ENCODE measurements around the gene CEACAM16.

The CEACAM16 gene

GRCh38 chr19:44706506-44707236 is 7.7 kb downstream of the CEACAM16 start (continued):
- TF ChIP-seq GFI1B (tag by site-specific recombination; IDR thresholded peaks at IDR 0.05) (no peak), SP3 (tag by site-specific recombination; IDR thresholded peaks at IDR 0.05) (no peak), ZNF133 (tag by site-specific recombination; IDR thresholded peaks at IDR 0.05) (no peak), KLF9 (tag by site-specific recombination; IDR thresholded peaks at IDR 0.05; ENCODE audit: low read depth) (no peak), OVOL3 (tag by site-specific recombination; IDR thresholded peaks at IDR 0.05) (no peak), ZNF184 (tag by site-specific recombination; IDR thresholded peaks at IDR 0.05) (no peak)

DNA sequence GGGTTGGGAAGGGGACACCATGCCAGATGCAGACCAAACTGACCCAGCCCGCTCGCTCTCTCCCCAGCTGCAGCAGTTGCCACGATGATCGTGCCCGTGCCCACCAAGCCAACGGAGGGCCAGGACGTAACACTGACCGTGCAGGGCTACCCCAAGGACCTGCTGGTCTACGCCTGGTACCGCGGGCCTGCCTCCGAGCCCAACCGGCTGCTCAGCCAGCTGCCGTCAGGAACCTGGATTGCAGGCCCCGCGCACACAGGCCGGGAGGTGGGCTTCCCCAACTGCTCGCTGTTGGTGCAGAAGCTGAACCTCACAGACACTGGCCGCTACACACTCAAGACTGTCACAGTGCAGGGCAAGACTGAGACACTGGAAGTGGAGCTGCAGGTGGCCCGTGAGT is 8.8 kb downstream of the CEACAM16 start:
- no peaks in the 10 kb centered on the region for H3K9me3 ChIP-seq (ENCODE audit: control insufficient read depth, insufficient read depth, low read depth, low read length)
- no peaks in the 10 kb centered on the region for H3K4me1 ChIP-seq (ENCODE audit: control insufficient read depth, insufficient read depth, low read length)
- TF ChIP-seq ZNF530 (tag by site-specific recombination; IDR thresholded peaks at IDR 0.05; ENCODE audit: low read depth) (no peak), BCL11B (tag by site-specific recombination; IDR thresholded peaks at IDR 0.05; ENCODE audit: low read depth) (no peak), RBAK (tag by site-specific recombination; IDR thresholded peaks at IDR 0.05) (no peak), ZNF175 (tag by site-specific recombination; IDR thresholded peaks at IDR 0.05) (no peak), KLF1 (tag by site-specific recombination; IDR thresholded peaks at IDR 0.05) (no peak), MEIS1 (CRISPR knock-in tag; IDR thresholded peaks at IDR 0.05; ENCODE audit: borderline replicate concordance) (no peak), ZNF341 (tag by site-specific recombination; IDR thresholded peaks at IDR 0.05; ENCODE audit: low read depth) (no peak), ZNF677 (tag by site-specific recombination; IDR thresholded peaks at IDR 0.05) (no peak), ZFP3 (tag by site-specific recombination; IDR thresholded peaks at IDR 0.05; ENCODE audit: low read depth) (no peak), ZNF404 (tag by site-specific recombination; IDR thresholded peaks at IDR 0.05) (no peak)
- TF ChIP-seq, protein P1, sequence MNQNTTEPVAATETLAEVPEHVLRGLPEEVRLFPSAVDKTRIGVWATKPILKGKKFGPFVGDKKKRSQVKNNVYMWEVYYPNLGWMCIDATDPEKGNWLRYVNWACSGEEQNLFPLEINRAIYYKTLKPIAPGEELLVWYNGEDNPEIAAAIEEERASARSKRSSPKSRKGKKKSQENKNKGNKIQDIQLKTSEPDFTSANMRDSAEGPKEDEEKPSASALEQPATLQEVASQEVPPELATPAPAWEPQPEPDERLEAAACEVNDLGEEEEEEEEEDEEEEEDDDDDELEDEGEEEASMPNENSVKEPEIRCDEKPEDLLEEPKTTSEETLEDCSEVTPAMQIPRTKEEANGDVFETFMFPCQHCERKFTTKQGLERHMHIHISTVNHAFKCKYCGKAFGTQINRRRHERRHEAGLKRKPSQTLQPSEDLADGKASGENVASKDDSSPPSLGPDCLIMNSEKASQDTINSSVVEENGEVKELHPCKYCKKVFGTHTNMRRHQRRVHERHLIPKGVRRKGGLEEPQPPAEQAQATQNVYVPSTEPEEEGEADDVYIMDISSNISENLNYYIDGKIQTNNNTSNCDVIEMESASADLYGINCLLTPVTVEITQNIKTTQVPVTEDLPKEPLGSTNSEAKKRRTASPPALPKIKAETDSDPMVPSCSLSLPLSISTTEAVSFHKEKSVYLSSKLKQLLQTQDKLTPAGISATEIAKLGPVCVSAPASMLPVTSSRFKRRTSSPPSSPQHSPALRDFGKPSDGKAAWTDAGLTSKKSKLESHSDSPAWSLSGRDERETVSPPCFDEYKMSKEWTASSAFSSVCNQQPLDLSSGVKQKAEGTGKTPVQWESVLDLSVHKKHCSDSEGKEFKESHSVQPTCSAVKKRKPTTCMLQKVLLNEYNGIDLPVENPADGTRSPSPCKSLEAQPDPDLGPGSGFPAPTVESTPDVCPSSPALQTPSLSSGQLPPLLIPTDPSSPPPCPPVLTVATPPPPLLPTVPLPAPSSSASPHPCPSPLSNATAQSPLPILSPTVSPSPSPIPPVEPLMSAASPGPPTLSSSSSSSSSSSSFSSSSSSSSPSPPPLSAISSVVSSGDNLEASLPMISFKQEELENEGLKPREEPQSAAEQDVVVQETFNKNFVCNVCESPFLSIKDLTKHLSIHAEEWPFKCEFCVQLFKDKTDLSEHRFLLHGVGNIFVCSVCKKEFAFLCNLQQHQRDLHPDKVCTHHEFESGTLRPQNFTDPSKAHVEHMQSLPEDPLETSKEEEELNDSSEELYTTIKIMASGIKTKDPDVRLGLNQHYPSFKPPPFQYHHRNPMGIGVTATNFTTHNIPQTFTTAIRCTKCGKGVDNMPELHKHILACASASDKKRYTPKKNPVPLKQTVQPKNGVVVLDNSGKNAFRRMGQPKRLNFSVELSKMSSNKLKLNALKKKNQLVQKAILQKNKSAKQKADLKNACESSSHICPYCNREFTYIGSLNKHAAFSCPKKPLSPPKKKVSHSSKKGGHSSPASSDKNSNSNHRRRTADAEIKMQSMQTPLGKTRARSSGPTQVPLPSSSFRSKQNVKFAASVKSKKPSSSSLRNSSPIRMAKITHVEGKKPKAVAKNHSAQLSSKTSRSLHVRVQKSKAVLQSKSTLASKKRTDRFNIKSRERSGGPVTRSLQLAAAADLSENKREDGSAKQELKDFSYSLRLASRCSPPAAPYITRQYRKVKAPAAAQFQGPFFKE (tag by site-specific recombination; IDR thresholded peaks at IDR 0.05; ENCODE audit: borderline replicate concordance) = no peak
- H3K36me3 ChIP-seq (ENCODE audit: control insufficient read depth in 2 of 2, insufficient read depth in 1 of 2, low read length in 2 of 2) = no peaks in the 10 kb centered on the region
- H3K4me3 ChIP-seq (ENCODE audit: low read depth, low read length) = no peak overlapping the region
- no peak overlapping the region for H3K27ac ChIP-seq (ENCODE audit: extremely low read depth, low read depth, low read length)
- ChIA-PET CTCF (interaction anchor here (1.8 kb wide), 1 partner anchor 63 kb away, joined by 7 read pairs; no protein-coding TSS in a partner anchor), POLR2A (interaction anchor here (0.6 kb wide), 1 partner anchor 13 kb away, joined by 6 read pairs; no protein-coding TSS in a partner anchor)

GRCh38 chr19:44708940-44709339 is 10.0 kb downstream of the CEACAM16 start:
- no peaks in the 10 kb centered on the region for H3K36me3 ChIP-seq (ENCODE audit: control insufficient read depth in 2 of 2, insufficient read depth in 1 of 2, low read length in 2 of 2)
- ChIA-PET POLR2A (no interaction called here), CTCF (interaction anchor here (0.7 to 8.1 kb wide), 7 partner anchors 15 to 435 kb away, joined by 3 to 66 read pairs (median 4); no protein-coding TSS in a partner anchor)
- no peak overlapping the region for H3K4me3 ChIP-seq (ENCODE audit: low read depth, low read length)
- no peak overlapping the region for H3K27ac ChIP-seq (ENCODE audit: extremely low read depth, low read depth, low read length)
- no peaks in the 10 kb centered on the region for H3K4me1 ChIP-seq (ENCODE audit: control insufficient read depth, insufficient read depth, low read length)
- no peaks in the 10 kb centered on the region for H3K9me3 ChIP-seq (ENCODE audit: control insufficient read depth, insufficient read depth, low read depth, low read length)
- no peak for TF ChIP-seq PATZ1 (tag by site-specific recombination; IDR thresholded peaks at IDR 0.05)
- no peak for TF ChIP-seq ZNF221 (tag by site-specific recombination; IDR thresholded peaks at IDR 0.05; ENCODE audit: borderline replicate concordance)
- no peak for TF ChIP-seq ZNF354C (tag by site-specific recombination; IDR thresholded peaks at IDR 0.05; ENCODE audit: borderline replicate concordance, low read depth)
- TF ChIP-seq YY1 (tag by site-specific recombination; IDR thresholded peaks at IDR 0.05) = no peak
- TF ChIP-seq ZNF830 (tag by site-specific recombination; IDR thresholded peaks at IDR 0.05; ENCODE audit: low read depth) = no peak
- no peak for TF ChIP-seq SP3 (tag by site-specific recombination; IDR thresholded peaks at IDR 0.05)
- TF ChIP-seq KLF17 (tag by site-specific recombination; IDR thresholded peaks at IDR 0.05) = no peak
- TF ChIP-seq ZNF660 (tag by site-specific recombination; IDR thresholded peaks at IDR 0.05) = no peak
